LoVo (cell line): Measurements from ENCODE around the gene FBF1.

ENCODE experiments used
- DNase-seq: peaks from one replicate; pipeline ENCODE4 v3.0.0-alpha.2; 2016; ENCODE audit warnings: low spot score

FBF1 gene

DNA sequence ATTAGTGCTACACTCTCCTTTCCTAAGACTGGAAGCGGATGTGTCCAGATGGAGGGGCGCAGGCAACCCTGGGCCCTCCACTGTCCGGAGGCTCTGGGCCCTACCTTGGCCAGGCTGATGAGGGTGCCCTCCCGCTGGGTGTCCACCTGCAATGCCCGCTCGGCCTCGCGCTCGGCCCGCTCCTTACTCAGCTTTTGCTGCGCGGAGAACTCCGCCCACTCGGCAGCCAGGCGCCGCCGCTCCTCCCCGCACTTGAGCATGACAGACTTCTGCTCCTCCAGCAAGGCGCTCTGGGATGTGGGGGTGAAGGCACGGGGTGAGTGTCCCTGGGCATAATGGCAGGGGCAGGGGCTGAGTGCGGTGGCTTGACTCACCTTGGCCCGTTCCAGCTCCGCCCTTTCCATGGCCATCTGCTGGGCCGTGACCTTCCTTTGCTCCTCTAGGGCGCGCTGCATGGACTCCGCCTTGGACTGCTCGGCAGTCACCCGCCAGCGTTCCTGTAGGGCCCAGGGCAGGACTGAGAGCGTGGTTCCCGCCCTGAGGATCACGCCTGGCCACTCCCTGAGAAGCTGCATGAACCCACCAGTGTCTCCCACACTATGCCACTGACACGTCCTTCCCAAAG lies 26.1 kb downstream of the FBF1 start:
- no peak for DNase-seq

GRCh38 chr17:75913537-75914210 lies 27.2 kb downstream of the FBF1 start:
- DNase-seq, result no peak

DNA sequence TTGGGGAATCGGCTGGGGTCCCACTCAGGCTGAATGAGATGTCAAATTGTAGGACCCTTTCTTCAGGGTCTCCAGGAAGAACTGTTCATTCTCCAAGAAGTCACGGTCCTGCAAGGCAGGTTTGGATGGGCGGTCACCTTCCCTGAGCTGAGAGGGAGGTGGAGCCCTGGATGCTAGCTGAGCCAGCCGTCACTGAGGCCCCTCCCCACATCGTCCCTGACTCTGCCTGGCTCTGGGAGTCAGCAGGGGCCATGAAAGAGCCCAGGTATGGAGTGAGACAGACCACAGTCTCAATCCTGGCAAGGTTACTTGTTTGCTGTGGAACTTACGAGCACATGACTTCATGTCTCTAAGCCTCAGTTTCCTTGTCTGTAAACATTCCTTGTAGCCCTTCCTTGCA lies 30.1 kb downstream of the FBF1 start:
- DNase-seq, result no peak

GRCh38 chr17:75909812-75910274 lies 31.0 kb downstream of the FBF1 start:
- DNase-seq, result no peak

DNA sequence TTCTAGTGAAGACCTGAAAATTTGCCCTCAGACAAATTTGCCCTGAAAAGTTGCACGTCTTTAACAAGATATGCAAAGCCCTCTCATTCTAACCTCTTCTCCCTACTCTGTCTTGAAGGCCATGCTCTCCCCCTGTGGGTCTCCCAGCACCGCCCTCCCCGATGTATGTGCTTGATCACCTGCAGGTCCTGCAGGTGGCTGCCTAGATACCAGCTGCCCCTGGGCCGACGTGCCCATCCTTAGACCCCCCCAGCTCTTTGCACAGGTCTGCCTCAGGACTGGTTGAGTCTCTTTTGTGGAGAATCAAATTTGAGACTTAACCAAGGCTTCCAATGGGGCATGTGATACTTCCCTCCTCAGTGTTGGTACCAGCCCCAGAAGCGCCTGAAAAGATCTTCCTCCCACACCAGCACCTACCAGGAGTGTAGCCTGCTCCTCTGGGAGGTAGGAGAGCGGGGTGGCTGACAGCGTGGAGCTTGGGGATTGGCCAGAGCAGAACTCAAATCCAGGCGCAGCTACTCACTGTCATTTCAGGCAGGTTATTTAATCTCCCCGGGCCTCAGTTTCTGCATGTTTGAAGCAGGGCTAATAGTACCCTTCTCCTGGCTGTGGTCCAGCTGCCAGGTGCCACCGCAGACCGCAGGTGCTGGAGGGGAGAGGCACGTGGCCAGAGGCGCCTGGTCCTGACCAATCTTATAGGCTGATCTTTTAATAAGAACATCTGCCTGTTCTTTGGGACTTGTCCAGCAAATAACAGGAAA lies 31.6 kb downstream of the FBF1 start:
- no peak for DNase-seq

DNA sequence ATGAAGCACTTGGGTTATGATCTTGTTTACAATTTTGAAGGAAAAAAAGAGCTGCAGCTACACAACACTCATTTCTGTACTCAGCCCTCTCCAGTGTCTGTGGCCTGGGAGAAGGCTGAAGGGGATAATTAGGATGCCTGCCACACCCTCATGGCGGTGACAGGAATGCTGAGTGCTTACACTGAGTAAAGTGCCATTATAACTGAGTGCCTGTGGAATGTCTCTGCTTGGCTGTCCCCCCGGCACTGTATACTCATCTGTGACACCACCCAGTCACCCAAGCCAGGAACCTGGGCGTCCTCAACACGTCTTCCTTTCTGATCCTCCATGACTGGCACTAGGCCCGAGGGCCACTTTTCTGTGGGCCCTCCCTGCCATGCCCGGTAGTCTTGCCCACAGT lies 32.6 kb downstream of the FBF1 start:
- DNase-seq, result peak; percentile 75

- no peak for DNase-seq
Observed at GRCh38 chr17:75906143-75906884, 34.5 kb downstream of the FBF1 start.

DNA sequence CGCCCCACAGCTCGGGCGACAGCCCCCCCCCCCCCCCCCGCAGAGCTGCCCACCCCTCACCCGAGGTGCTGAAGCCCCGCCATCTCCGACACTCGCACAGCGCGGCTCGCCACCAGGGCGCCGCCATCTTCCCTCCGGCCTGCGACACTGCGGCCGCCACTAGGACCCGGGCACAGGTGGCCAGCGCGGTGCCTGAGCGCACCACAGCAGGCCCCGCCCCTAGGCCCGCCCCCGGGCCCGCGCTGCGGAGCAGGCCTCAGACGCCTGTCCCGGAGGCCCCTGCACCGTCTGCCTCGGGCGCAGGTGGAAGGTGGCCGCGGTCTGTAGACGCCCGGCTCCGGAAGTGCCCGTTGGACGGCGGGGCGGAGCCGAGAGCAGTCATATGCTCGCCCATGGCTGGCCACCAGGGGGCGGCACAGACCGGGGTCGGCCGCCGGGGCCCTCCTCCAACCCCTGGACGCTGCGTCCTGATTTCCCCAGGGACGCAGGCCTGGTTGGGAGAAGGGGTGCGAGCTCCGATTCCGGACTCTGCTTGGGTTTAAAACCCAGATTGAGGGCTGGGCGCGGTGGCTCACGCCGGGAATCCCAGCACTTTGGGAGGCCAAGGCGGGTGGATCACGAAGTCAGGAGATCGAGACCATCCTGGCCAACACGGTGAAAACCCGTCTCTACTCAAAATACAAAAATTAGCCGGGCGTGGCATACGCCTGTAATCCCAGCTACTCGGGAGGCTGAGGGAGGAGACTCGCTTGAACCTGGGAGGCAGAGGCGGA lies 35.9 kb downstream of the FBF1 start, which contains the start of gene MRPL38:
Gene MRPL38 (minus strand): TSS at position 136 of the 773 bp plus-strand sequence. CDS start 9 bp downstream, at position 127.
- peak; percentile 97 for DNase-seq

- DNase-seq, result no peak
Observed at GRCh38 chr17:75902406-75902805, 38.4 kb downstream of the FBF1 start.

- DNase-seq, result no peak
Observed at GRCh38 chr17:75901727-75902126, 39.1 kb downstream of the FBF1 start.

DNA sequence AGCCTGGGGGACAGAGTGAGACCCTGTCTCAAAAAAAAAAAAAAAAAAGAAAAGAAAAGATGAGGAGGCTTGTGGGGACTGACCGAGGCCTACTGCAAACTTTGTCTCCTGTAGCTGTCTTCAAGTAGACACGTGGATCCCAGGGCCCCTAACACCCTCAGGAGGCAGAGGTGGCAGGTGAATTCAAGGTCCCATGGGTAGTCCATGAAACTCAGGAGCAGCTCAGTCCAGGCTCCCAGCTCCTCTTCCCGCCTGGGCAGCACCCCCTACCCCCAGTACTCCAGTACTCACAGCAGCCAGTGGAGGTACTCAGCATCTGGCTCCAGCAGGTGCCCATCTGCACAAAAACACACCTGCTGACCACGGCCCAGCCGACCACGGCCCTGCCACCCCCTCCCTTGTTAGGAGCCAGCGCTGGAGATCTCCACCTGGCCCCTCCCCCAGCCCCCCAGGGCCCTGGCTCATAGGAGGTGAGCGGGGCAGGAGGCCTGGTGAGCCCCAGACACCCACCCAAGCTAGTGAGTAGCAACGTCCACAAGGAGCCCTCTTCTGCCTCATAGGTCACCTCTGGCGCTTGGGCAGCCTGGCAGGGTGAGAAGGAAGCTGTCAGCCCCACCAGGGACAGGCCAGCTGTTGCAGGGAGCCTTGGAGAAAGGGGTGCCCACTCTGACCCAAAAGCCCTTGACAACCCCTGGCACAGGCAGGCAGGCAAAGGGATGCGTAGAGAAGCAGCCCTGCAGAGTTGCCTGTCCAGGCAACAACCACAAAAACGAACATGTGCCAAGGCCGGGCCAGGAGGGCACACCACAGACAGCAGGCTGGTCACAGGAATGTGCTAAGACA lies 39.9 kb downstream of the FBF1 start:
- no peak for DNase-seq

- DNase-seq, result no peak
Observed at GRCh38 chr17:75899767-75900468, 40.9 kb downstream of the FBF1 start.

GRCh38 chr17:75899353-75899752 lies 41.5 kb downstream of the FBF1 start:
- no peak for DNase-seq

GRCh38 chr17:75898791-75899190 lies 42.1 kb downstream of the FBF1 start:
- no peak for DNase-seq

GRCh38 chr17:75898065-75898464 lies 42.8 kb downstream of the FBF1 start:
- DNase-seq, result no peak

- no peak for DNase-seq
Observed at GRCh38 chr17:75897160-75898019, 43.5 kb downstream of the FBF1 start.

DNA sequence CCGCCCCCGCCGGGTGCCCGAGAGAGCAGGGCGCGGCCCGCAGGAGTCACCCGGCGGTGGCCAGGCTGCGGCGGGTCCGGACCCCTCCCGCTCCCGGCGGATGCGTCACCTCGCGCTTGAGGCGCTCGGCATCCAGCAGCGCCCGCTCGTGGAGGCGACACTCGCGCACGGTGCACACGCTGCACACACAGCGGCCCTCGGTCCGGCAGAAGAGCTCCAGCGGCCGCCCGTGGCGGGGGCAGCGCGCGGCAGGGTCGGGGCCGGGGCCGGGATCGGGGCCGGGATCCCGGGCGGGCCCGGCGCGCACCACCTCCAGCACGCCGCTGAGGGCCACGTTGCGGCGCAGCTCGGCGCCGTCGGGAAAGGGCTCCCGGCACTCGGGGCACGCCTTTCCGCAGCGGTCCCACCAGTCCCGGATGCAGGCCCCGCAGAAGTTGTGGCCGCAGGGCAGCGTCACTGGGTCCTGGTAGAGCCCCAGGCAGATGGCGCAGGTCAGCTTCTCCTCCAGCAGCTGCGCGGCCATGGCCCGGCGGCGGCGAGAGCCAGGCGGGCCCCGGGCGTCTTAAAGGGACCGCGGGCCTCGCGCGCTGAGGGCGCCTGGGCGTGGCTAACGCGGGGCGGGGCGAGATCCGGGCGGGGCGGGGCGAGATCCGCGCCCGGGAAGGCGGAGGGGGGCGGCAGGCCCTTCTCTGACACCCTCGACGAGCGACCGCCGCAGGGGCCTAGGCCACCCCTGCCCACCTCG lies 44.3 kb downstream of the FBF1 start, which contains the start of gene TRIM65:
Gene TRIM65 (minus strand): TSS at position 537 of the 745 bp plus-strand sequence. CDS start 14 bp downstream, at position 523.
- peak; percentile 76 for DNase-seq
